Endothelial cell of umbilical vein (primary cell): ENCODE measurements around the gene CDC34.

Source experiments
- EZH2 ChIP-seq: IDR thresholded peaks from 2 replicates; pipeline ENCODE4 v1.6.1; 2012; ENCODE audit warnings: borderline replicate concordance, low read depth, mild to moderate bottlenecking, moderate library complexity, low read length, inconsistent platforms; ENCODE audit not compliant: severe bottlenecking
- GATA2 ChIP-seq: IDR thresholded peaks from 2 replicates; pipeline ENCODE4 v1.7.0; 2011; ENCODE audit warnings: low read depth, mild to moderate bottlenecking, moderate library complexity, mixed read lengths, low read length; ENCODE audit not compliant: insufficient read length, insufficient read depth
- POLR2A ChIP-seq: IDR thresholded peaks from 2 replicates; pipeline ENCODE4 v1.6.1; 2012; ENCODE audit warnings: low read depth, mild to moderate bottlenecking, control low read depth, low read length
- POLR2AphosphoS5 ChIP-seq: IDR thresholded peaks from 2 replicates; pipeline ENCODE4 v1.6.1; 2012; ENCODE audit warnings: low read depth, mild to moderate bottlenecking, control low read depth, low read length, moderate library complexity; ENCODE audit not compliant: insufficient read depth
- TF ChIP-seq, protein P1 (sequence below), 2 donors: IDR thresholded peaks; 1 replicate in 1 of 2; 2 replicates in 1 of 2; pipeline ENCODE4 v1.5.1; 2011; ENCODE audit warnings: low read length in 2 of 2, mild to moderate bottlenecking in 2 of 2, moderate library complexity in 2 of 2, control low read depth in 1 of 2, inconsistent platforms in 1 of 2, low read depth in 1 of 2; ENCODE audit not compliant: insufficient read depth in 1 of 2; ENCODE audit errors: extremely low read depth in 1 of 2

- TF ChIP-seq GATA2 (no peak), POLR2AphosphoS5 (peak; percentile 80), POLR2A (peak; percentile 28), EZH2 (no peak)
- TF ChIP-seq, protein P1, sequence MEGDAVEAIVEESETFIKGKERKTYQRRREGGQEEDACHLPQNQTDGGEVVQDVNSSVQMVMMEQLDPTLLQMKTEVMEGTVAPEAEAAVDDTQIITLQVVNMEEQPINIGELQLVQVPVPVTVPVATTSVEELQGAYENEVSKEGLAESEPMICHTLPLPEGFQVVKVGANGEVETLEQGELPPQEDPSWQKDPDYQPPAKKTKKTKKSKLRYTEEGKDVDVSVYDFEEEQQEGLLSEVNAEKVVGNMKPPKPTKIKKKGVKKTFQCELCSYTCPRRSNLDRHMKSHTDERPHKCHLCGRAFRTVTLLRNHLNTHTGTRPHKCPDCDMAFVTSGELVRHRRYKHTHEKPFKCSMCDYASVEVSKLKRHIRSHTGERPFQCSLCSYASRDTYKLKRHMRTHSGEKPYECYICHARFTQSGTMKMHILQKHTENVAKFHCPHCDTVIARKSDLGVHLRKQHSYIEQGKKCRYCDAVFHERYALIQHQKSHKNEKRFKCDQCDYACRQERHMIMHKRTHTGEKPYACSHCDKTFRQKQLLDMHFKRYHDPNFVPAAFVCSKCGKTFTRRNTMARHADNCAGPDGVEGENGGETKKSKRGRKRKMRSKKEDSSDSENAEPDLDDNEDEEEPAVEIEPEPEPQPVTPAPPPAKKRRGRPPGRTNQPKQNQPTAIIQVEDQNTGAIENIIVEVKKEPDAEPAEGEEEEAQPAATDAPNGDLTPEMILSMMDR (IDR thresholded peaks at IDR 0.05; ENCODE audit: extremely low read depth in 1 of 2, insufficient read depth in 1 of 2, low read depth in 1 of 2, low read length in 2 of 2), result no peak
Observed at GRCh38 chr19:531753-532560, at the start of gene CDC34.
